ENCODE data around the gene NENF.
A peak's percentile ranks its signal among the peaks of the same experiment; 100 is the strongest.
"Not testable (repeated sequence)": the region's sequence is repeated elsewhere in the genome, so short reads cannot be mapped to it uniquely, and the experiment has no call there.

The NENF gene

DNA sequence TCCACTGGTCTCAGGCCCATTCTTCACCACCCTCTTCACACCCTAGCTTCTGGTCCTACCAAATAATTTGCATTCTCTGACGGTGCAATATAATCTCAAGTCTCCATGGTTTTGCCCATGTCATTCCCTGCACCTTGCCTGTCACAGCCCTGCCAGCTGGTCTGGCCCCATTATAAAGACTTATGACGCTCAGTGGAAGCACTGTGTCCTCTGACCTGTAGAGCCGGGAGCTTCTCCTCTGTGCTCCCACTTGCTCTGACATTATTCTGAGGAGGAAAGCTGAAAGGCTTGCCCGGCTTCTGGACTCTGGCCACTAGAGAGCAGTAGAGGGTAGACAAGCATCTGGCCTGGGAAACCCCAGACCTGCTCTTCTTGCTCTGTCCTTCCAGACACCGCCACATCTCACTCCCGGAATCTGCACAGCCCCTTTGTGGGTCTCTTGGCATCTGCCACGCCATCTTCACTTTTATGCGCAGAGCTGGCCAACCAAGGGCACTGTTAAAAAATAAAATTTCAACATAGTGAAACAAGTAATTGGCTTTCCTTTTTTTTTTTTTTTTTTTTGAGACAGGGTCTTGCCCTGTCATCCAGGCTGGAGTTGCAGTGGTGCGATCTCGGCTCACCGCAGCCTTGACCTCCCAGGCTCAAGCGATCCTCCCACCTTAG lies 44.4 kb downstream of the NENF start:
- no peaks in the 10 kb centered on the region for H3K9me3 Mint-ChIP-seq
- H3K36me3 Mint-ChIP-seq (ENCODE audit: low read depth) = no peaks in the 10 kb centered on the region
- H3K4me3 Mint-ChIP-seq = no peak overlapping the region
- peaks cover 27% of the 10 kb centered on the region for H3K27me3 Mint-ChIP-seq (ENCODE audit: low read depth)
- TF ChIP-seq, protein P1, sequence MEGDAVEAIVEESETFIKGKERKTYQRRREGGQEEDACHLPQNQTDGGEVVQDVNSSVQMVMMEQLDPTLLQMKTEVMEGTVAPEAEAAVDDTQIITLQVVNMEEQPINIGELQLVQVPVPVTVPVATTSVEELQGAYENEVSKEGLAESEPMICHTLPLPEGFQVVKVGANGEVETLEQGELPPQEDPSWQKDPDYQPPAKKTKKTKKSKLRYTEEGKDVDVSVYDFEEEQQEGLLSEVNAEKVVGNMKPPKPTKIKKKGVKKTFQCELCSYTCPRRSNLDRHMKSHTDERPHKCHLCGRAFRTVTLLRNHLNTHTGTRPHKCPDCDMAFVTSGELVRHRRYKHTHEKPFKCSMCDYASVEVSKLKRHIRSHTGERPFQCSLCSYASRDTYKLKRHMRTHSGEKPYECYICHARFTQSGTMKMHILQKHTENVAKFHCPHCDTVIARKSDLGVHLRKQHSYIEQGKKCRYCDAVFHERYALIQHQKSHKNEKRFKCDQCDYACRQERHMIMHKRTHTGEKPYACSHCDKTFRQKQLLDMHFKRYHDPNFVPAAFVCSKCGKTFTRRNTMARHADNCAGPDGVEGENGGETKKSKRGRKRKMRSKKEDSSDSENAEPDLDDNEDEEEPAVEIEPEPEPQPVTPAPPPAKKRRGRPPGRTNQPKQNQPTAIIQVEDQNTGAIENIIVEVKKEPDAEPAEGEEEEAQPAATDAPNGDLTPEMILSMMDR (IDR thresholded peaks at IDR 0.05; ENCODE audit: unreplicated experiment in 3 of 3) = peak; percentile 82 to 92 (median 85)
- H3K4me1 Mint-ChIP-seq = peaks cover 8% of the 10 kb centered on the region
- no peak overlapping the region for H3K27ac Mint-ChIP-seq

DNA sequence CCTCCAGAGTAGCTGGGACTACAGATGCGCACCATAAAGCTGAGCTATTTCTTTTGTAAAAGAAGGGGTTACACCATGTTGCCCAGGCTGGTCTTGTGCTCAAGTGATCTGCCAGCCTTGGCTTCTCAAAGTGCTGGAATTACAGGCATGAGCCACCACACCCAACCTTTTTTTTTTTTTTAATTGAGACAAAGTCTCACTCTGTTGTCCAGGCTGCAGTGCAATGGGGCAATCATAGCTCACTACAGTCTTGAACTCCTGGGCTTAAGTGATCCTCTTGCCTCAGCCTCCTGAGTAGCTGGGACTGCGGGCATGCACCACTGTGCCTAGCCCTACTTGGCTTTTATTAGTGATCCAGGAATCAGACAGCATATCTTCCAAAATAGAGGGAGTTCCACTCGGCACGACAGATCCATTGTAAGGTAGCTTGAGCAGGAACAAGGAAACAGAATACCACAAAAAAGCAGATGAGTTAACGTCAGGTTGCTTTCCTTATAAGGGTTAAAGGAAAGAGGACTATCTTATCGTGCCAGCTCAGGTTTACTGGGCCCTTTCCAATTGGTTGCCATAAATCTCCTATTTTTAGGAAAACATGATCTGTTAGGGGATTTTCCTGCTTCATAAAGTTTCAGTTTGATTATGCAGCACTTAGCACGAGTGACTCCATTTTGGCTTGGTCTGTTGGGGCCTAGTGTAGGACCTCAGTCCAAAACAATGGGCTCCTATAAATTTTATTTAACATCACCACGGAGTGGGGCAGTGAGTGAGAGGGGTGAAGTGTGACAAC lies 45.2 kb downstream of the NENF start:
- TF ChIP-seq, protein P1 (IDR thresholded peaks at IDR 0.05; ENCODE audit: unreplicated experiment in 3 of 3) = no peak
- H3K27ac Mint-ChIP-seq = no peak overlapping the region
- peaks cover 8% of the 10 kb centered on the region for H3K4me1 Mint-ChIP-seq
- H3K4me3 Mint-ChIP-seq = no peak overlapping the region
- no peaks in the 10 kb centered on the region for H3K9me3 Mint-ChIP-seq
- H3K36me3 Mint-ChIP-seq (ENCODE audit: low read depth) = no peaks in the 10 kb centered on the region
- H3K27me3 Mint-ChIP-seq (ENCODE audit: low read depth) = peaks cover 27% of the 10 kb centered on the region

GRCh38 chr1:212478467-212479025 lies 45.8 kb downstream of the NENF start:
- H3K4me1 Mint-ChIP-seq = peaks cover 8% of the 10 kb centered on the region
- TF ChIP-seq, protein P1 (IDR thresholded peaks at IDR 0.05; ENCODE audit: unreplicated experiment in 3 of 3) = no peak
- no peaks in the 10 kb centered on the region for H3K9me3 Mint-ChIP-seq
- H3K27ac Mint-ChIP-seq = no peak overlapping the region
- H3K36me3 Mint-ChIP-seq (ENCODE audit: low read depth) = no peaks in the 10 kb centered on the region
- no peak overlapping the region for H3K4me3 Mint-ChIP-seq
- peaks cover 27% of the 10 kb centered on the region for H3K27me3 Mint-ChIP-seq (ENCODE audit: low read depth)

DNA sequence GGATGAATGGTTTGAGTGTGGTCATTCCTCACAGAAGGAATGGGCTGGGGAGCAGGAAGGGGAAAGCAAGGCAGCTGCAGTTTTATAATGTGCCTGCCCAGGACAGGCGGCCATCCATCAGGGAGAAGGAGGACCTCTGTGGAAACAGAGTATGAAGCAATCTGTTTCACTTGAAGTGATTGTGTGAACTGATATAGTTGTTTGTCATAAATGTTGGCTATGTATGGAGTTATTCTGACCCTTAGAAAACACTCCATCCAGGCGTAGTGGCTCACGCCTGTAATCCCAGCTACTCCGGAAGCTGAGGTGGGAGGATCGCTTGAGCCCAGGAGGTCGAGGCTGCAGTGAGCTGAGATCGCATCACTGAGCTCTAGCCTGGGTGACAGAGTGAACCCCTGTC lies 46.5 kb downstream of the NENF start:
- Mint-ChIP-seq H3K4me3 (no peak overlapping the region), H3K27ac (no peak overlapping the region), H3K9me3 (no peaks in the 10 kb centered on the region), H3K4me1 (peaks cover 8% of the 10 kb centered on the region), H3K27me3 (ENCODE audit: low read depth) (peaks cover 27% of the 10 kb centered on the region), H3K36me3 (ENCODE audit: low read depth) (no peaks in the 10 kb centered on the region)
- TF ChIP-seq, protein P1 (IDR thresholded peaks at IDR 0.05; ENCODE audit: unreplicated experiment in 3 of 3) = no peak

GRCh38 chr1:212480711-212481437 lies 48.2 kb downstream of the NENF start:
- H3K4me1 Mint-ChIP-seq; H3K27ac Mint-ChIP-seq; H3K4me3 Mint-ChIP-seq; H3K36me3 Mint-ChIP-seq (ENCODE audit: low read depth); H3K9me3 Mint-ChIP-seq: not testable (repeated sequence)
- H3K27me3 Mint-ChIP-seq (ENCODE audit: low read depth) = peaks cover 27% of the 10 kb centered on the region

DNA sequence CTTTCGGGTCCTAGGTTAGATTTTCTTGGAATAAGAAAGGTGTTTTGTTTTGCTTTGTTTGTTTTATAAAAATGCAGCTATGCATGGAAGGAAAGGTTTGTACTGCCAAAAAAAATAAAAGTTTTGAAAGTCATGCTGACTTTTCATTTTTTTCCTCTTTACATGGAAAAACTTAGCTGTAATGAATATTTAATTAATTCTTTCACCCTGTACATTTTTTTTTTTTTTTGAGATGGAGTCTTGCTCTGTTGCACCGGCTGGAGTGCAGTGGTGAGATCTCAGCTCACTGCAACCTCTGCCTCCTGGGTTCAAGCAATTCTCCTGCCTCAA lies 48.7 kb downstream of the NENF start:
- Mint-ChIP-seq H3K9me3 (no peaks in the 10 kb centered on the region), H3K4me3 (no peak overlapping the region), H3K27ac (no peak overlapping the region), H3K27me3 (ENCODE audit: low read depth) (peaks cover 24% of the 10 kb centered on the region), H3K4me1 (peaks cover 8% of the 10 kb centered on the region), H3K36me3 (ENCODE audit: low read depth) (no peaks in the 10 kb centered on the region)
- TF ChIP-seq, protein P1 (IDR thresholded peaks at IDR 0.05; ENCODE audit: unreplicated experiment in 3 of 3) = no peak

Measured in nephron (organoid).